ENCODE data around the gene MME.

Gene MME

DNA sequence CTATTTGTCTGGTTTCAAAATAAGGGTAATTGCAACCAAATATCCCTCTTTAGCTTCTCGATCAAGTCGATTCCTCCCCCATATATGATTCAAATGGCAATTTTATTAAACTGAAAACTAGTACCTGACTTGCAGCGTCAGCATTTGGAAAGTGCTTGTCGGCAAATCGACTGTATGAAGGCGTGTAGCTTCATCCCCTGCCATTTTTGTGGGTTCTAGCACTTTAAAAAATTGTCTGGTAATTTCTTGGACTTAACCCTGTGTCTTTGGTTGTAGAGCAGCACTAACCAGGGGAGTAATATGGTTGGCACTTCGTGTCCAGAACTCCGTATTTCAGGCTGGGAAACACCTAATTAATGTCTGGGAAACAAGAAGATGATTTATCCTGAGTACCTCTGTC, 573 bp downstream of the MME start:
- H3K27ac ChIP-seq (ENCODE audit: low read depth, low read length) = peak overlapping the region; percentile 79
- H3K4me3 ChIP-seq (ENCODE audit: low read length) = peak overlapping the region; percentile 87
- H3K9me3 ChIP-seq (ENCODE audit: control insufficient read depth, insufficient read depth, low read length) = peaks cover 7% of the 10 kb centered on the region; the same call in 1 of the 2 replicates
- peak overlapping the region; percentile 98 for H3K4me2 ChIP-seq (ENCODE audit: low read length)
- H3K27me3 ChIP-seq (ENCODE audit: control insufficient read depth, low read length) = no peaks in the 10 kb centered on the region
- TF ChIP-seq EZH2phosphoT487 (IDR thresholded peaks at IDR 0.05; ENCODE audit: borderline replicate concordance, low read length) = 0 out of 2 replicates have a peak, but pooled peaks have one; percentile 53
- TF ChIP-seq, protein P1, sequence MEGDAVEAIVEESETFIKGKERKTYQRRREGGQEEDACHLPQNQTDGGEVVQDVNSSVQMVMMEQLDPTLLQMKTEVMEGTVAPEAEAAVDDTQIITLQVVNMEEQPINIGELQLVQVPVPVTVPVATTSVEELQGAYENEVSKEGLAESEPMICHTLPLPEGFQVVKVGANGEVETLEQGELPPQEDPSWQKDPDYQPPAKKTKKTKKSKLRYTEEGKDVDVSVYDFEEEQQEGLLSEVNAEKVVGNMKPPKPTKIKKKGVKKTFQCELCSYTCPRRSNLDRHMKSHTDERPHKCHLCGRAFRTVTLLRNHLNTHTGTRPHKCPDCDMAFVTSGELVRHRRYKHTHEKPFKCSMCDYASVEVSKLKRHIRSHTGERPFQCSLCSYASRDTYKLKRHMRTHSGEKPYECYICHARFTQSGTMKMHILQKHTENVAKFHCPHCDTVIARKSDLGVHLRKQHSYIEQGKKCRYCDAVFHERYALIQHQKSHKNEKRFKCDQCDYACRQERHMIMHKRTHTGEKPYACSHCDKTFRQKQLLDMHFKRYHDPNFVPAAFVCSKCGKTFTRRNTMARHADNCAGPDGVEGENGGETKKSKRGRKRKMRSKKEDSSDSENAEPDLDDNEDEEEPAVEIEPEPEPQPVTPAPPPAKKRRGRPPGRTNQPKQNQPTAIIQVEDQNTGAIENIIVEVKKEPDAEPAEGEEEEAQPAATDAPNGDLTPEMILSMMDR (IDR thresholded peaks at IDR 0.05; ENCODE audit: low read depth, low read length, poor library complexity, severe bottlenecking) = no peak
- peaks cover 64% of the 10 kb centered on the region for H3K79me2 ChIP-seq (ENCODE audit: control insufficient read depth, low read length)
- no peaks in the 10 kb centered on the region for H4K20me1 ChIP-seq (ENCODE audit: control insufficient read depth, insufficient read depth, low read depth, low read length)
- H3K36me3 ChIP-seq (ENCODE audit: control insufficient read depth, low read length) = peaks cover 58% of the 10 kb centered on the region
- H3K9me2 ChIP-seq (replicated peaks; ENCODE audit: control insufficient read depth, low read length) = no peaks in the 10 kb centered on the region
- H3F3A ChIP-seq (ENCODE audit: control insufficient read depth, insufficient read depth) = no peaks in the 10 kb centered on the region
- peaks cover 36% of the 10 kb centered on the region for H3K4me1 ChIP-seq (ENCODE audit: control insufficient read depth, low read length)

DNA sequence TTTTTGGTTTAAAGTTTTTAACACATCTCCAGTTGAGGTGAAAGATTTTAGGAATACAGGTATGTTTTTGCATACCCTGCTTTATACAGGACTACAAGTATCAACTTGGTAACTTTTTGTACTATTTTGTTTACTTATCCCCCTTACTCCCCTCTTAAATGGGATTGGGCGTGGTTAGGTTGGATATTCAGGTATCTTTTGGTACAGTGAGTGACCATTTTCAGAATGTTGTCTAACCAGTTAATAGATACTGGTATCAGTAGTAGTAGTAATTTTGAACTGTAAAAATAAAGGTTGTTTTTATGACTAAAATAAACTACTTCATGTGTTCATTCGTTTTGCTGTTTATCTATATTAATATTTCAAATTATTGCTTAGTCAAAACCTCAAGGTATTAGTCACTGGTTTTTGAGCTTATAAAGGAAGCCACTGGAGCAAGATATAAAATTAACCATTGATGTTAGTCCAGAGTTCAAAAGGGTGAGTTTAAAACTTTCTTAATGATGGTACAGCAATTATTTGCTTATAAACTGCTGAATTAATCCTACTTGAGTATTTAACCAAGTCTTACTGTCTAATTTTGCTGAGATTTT, 3.3 kb downstream of the MME start:
- peak overlapping the region; percentile 98 for H3K4me2 ChIP-seq (ENCODE audit: low read length)

DNA sequence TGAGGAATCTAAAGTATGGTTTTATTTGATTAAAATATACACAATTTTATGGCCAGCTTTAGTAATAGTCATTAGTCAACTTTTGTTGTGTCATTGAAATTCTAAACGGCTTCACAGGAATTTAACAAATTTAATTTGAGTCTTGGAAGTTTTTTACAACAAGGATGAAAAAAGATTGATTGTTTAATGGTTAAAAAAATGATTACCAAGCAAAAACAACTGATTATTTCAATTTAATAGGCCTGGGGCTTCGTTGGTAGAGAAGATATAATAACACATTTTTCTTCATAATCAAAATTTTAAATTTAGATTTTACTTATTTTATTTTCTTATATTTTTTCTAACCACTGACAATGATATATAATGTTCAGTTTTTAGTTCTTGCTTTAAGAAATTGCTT, 4.4 kb downstream of the MME start:
- H3K79me2 ChIP-seq (ENCODE audit: control insufficient read depth, low read length) = peaks cover 88% of the 10 kb centered on the region
- H3K27ac ChIP-seq (ENCODE audit: low read depth, low read length) = no peak overlapping the region
- H3K9me3 ChIP-seq (ENCODE audit: control insufficient read depth, insufficient read depth, low read length) = no peaks in the 10 kb centered on the region
- no peaks in the 10 kb centered on the region for H3K27me3 ChIP-seq (ENCODE audit: control insufficient read depth, low read length)
- H3K4me2 ChIP-seq (ENCODE audit: low read length) = no peak overlapping the region
- no peak overlapping the region for H3K4me3 ChIP-seq (ENCODE audit: low read length)
- no peaks in the 10 kb centered on the region for H4K20me1 ChIP-seq (ENCODE audit: control insufficient read depth, insufficient read depth, low read depth, low read length)
- H3F3A ChIP-seq (ENCODE audit: control insufficient read depth, insufficient read depth) = peaks cover 3% of the 10 kb centered on the region; the same call in 1 of the 2 replicates
- H3K4me1 ChIP-seq (ENCODE audit: control insufficient read depth, low read length) = peaks cover 49% of the 10 kb centered on the region
- TF ChIP-seq, protein P1 (IDR thresholded peaks at IDR 0.05; ENCODE audit: low read depth, low read length, poor library complexity, severe bottlenecking) = no peak
- TF ChIP-seq EZH2phosphoT487 (IDR thresholded peaks at IDR 0.05; ENCODE audit: borderline replicate concordance, low read length) = no peak
- H3K36me3 ChIP-seq (ENCODE audit: control insufficient read depth, low read length) = peaks cover 94% of the 10 kb centered on the region
- no peaks in the 10 kb centered on the region for H3K9me2 ChIP-seq (replicated peaks; ENCODE audit: control insufficient read depth, low read length)

More for the DNA sequence above, 3.3 kb downstream of the MME start:
- peaks cover 88% of the 10 kb centered on the region for H3K79me2 ChIP-seq (ENCODE audit: control insufficient read depth, low read length)
- H3K27ac ChIP-seq (ENCODE audit: low read depth, low read length) = 0 out of 2 replicates have a peak overlapping the region, but pooled peaks have one; percentile 79
- H3K9me3 ChIP-seq (ENCODE audit: control insufficient read depth, insufficient read depth, low read length) = no peaks in the 10 kb centered on the region
- H3K9me2 ChIP-seq (replicated peaks; ENCODE audit: control insufficient read depth, low read length) = no peaks in the 10 kb centered on the region
- peak overlapping the region; percentile 87 for H3K4me3 ChIP-seq (ENCODE audit: low read length)
- peaks cover 45% of the 10 kb centered on the region for H3K4me1 ChIP-seq (ENCODE audit: control insufficient read depth, low read length)
- peaks cover 84% of the 10 kb centered on the region for H3K36me3 ChIP-seq (ENCODE audit: control insufficient read depth, low read length)
- H3K27me3 ChIP-seq (ENCODE audit: control insufficient read depth, low read length) = no peaks in the 10 kb centered on the region
- no peaks in the 10 kb centered on the region for H4K20me1 ChIP-seq (ENCODE audit: control insufficient read depth, insufficient read depth, low read depth, low read length)
- no peaks in the 10 kb centered on the region for H3F3A ChIP-seq (ENCODE audit: control insufficient read depth, insufficient read depth)
- TF ChIP-seq EZH2phosphoT487 (IDR thresholded peaks at IDR 0.05; ENCODE audit: borderline replicate concordance, low read length) = no peak
- TF ChIP-seq, protein P1 (IDR thresholded peaks at IDR 0.05; ENCODE audit: low read depth, low read length, poor library complexity, severe bottlenecking) = no peak

Measured in DOHH2 (cell line).